ENCODE results near the gene PCDHGC3. TPM values are rescaled to one million over a fixed set of nuclear protein-coding genes. Genes with fewer than 3 reads are reported as not detected.

The PCDHGC3 gene
- total and polyA plus RNA-seq, 2 of the 4 experiments (the other 2 are of a cell fraction) = 21.1 to 72.1 TPM

GRCh38 chr5:141527426-141527825, 51.7 kb downstream of the PCDHGC3 start:
- no peak overlapping the region for H4K5ac ChIP-seq (ENCODE audit: low read depth, low read length)
- no peak overlapping the region for H4K91ac ChIP-seq (ENCODE audit: insufficient read depth, low read depth, low read length)
- H3K9ac ChIP-seq (ENCODE audit: low read depth, low read length) = no peak overlapping the region
- H3K9me1 ChIP-seq (ENCODE audit: insufficient read depth, low read length) = peaks cover 8% of the 10 kb centered on the region
- ChIA-PET POLR2A (ENCODE audit: unreplicated experiment) (interaction anchor here (1.7 kb wide), 1 partner anchor 30 kb away, joined by 10 read pairs; no protein-coding TSS in a partner anchor), CTCF (interaction anchor here (0.6 to 1.9 kb wide), 3 partner anchors 16 to 115 kb away, joined by 3 to 8 read pairs (median 5); partner anchors contain the start of gene PCDHGA10)
- H3K4me3 ChIP-seq (ENCODE audit: insufficient read depth, low read depth, low read length) = no peak overlapping the region
- no CpG with 5 or more reads among the region's 1 CpG for WGBS, 2 experiments (ENCODE audit: extremely low coverage in 2 of 2, insufficient read length in 1 of 2)
- no peak overlapping the region for H2BK20ac ChIP-seq (ENCODE audit: low read depth, low read length)
- BruUV-seq (replicated peaks) = no TSS peak
- H2AK5ac ChIP-seq (ENCODE audit: low read depth, low read length) = no peak overlapping the region
- H3K79me1 ChIP-seq (ENCODE audit: low read depth in 1 of 2, low read length in 2 of 2) = peaks cover 0 to 27% of the 10 kb centered on the region in 2 experiments; a peak in 3 of 4 replicates
- no peak overlapping the region for H2AK9ac ChIP-seq (replicated peaks; ENCODE audit: low read depth, low read length, poor library complexity)
- no peak overlapping the region for H2BK120ac ChIP-seq (ENCODE audit: low read depth, low read length)
- intact Hi-C loops (cut with micrococcal nuclease) = no loop called here
- no peaks in the 10 kb centered on the region; the same call in none of the 2 replicates for H3K36me3 ChIP-seq (ENCODE audit: control insufficient read depth, insufficient read depth, low read length)
- no peaks in the 10 kb centered on the region for H3K27me3 ChIP-seq (ENCODE audit: control insufficient read depth, insufficient read depth, low read length)
- H2BK15ac ChIP-seq (ENCODE audit: low read depth, low read length) = no peak overlapping the region
- no peak overlapping the region for H3K14ac ChIP-seq (replicated peaks; ENCODE audit: low read depth, low read length)
- no peaks in the 10 kb centered on the region for H4K20me1 ChIP-seq (ENCODE audit: insufficient read depth, low read length)
- H3K18ac ChIP-seq (ENCODE audit: low read depth, low read length) = no peak overlapping the region
- TF ChIP-seq POLR2A (IDR thresholded peaks at IDR 0.05; ENCODE audit: low read depth, low read length) (no peak), RFX5 (IDR thresholded peaks at IDR 0.05; ENCODE audit: low read depth, low read length) (no peak), MAFK (IDR thresholded peaks at IDR 0.05; ENCODE audit: low read depth, low read length) (no peak), MAZ (IDR thresholded peaks at IDR 0.05; ENCODE audit: borderline replicate concordance, low read depth, low read length) (no peak), SMC3 (IDR thresholded peaks at IDR 0.05; ENCODE audit: low read depth, low read length) (no peak), RCOR1 (IDR thresholded peaks at IDR 0.05; ENCODE audit: insufficient replicate concordance, low read length) (no peak), CHD1 (IDR thresholded peaks at IDR 0.05; ENCODE audit: low read depth, low read length) (no peak), MXI1 (IDR thresholded peaks at IDR 0.05; ENCODE audit: borderline replicate concordance, low read depth, low read length) (no peak), FOS (IDR thresholded peaks at IDR 0.05; ENCODE audit: low read depth, low read length) (no peak), NFE2L2 (IDR thresholded peaks at IDR 0.05; ENCODE audit: low read depth, low read length) (no peak), CEBPB (IDR thresholded peaks at IDR 0.05; ENCODE audit: low read depth, low read length) (no peak)
- TF ChIP-seq, protein P1, sequence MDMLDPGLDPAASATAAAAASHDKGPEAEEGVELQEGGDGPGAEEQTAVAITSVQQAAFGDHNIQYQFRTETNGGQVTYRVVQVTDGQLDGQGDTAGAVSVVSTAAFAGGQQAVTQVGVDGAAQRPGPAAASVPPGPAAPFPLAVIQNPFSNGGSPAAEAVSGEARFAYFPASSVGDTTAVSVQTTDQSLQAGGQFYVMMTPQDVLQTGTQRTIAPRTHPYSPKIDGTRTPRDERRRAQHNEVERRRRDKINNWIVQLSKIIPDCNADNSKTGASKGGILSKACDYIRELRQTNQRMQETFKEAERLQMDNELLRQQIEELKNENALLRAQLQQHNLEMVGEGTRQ (IDR thresholded peaks at IDR 0.05; ENCODE audit: low read depth, low read length) = no peak
- in situ Hi-C loops (cut with MboI; ENCODE audit: low sequenced_read_pairs) = no loop called here
- no peak overlapping the region for H3K23ac ChIP-seq (ENCODE audit: low read depth, low read length)
- no peak for DNase-seq
- H3K9me3 ChIP-seq (ENCODE audit: control insufficient read depth, insufficient read depth, low read length) = no peaks in the 10 kb centered on the region
- no peak overlapping the region for H2BK5ac ChIP-seq (ENCODE audit: low read depth, low read length, poor library complexity, severe bottlenecking)
- no peak for ATAC-seq (ENCODE audit: low read depth)
- peak overlapping the region; percentile 32; the same call in 1 of the 2 replicates for H3K27ac ChIP-seq (ENCODE audit: insufficient read depth, low read length)
- peaks cover 30% of the 10 kb centered on the region for H3K4me1 ChIP-seq (ENCODE audit: control insufficient read depth, insufficient read depth, low read length)
- no peak overlapping the region for H3K4me2 ChIP-seq (ENCODE audit: low read depth, low read length)
- H4K8ac ChIP-seq (ENCODE audit: low read depth in 2 of 2, low read length in 2 of 2) = no peak overlapping the region
- no peak overlapping the region for H3K4ac ChIP-seq (ENCODE audit: low read depth, low read length)
- no peak overlapping the region for H3K56ac ChIP-seq (ENCODE audit: extremely low read depth, insufficient read depth, low read length)
- no peak overlapping the region for H2AFZ ChIP-seq (replicated peaks; ENCODE audit: low read length, poor library complexity)
- dilution Hi-C loops (cut with HindIII; ENCODE audit: low sequenced_read_pairs, unreplicated experiment) = no loop called here

Measured in IMR-90 (cell line).